GM12892 (cell line): ENCODE measurements around the gene GPR156.

Experiments used
- POLR2A ChIP-seq: IDR thresholded peaks from 2 replicates; pipeline ENCODE4 v1.6.1; 2011; ENCODE audit warnings: low read depth, low read length, control low read depth
- POLR2AphosphoS5 ChIP-seq: IDR thresholded peaks from 2 replicates; pipeline ENCODE4 v1.6.1; 2011; ENCODE audit warnings: low read depth, low read length, control low read depth
- TAF1 ChIP-seq: IDR thresholded peaks from 2 replicates; pipeline ENCODE4 v1.6.1; 2011; ENCODE audit warnings: low read depth, mild to moderate bottlenecking, control low read depth, low read length, borderline replicate concordance

- TF ChIP-seq POLR2AphosphoS5 (no peak), POLR2A (no peak), TAF1 (no peak)
Measured at GRCh38 chr3:120306519-120307455, 21.8 kb upstream of the GPR156 start.
